KMS-11 (cell line): Measurements from ENCODE around the gene CDH13.

Source experiments
- H2AFZ ChIP-seq: fragments of 200-600 bp; sonication (generic); 2 replicates; pipeline ENCODE4 v1.6.1; 2016; ENCODE audit warnings: antibody characterized with exemption, mixed run types, low read depth
- H3K27ac ChIP-seq: fragments of 200-600 bp; sonication (generic); 2 replicates; pipeline ENCODE4 v1.6.1; 2016; ENCODE audit warnings: mild to moderate bottlenecking, mixed run types
- H3K27me3 ChIP-seq: fragments of 200-600 bp; sonication (generic); 2 replicates; pipeline ENCODE4 v1.6.1; 2017; ENCODE audit warnings: mild to moderate bottlenecking, low read depth, mixed run types, moderate library complexity; ENCODE audit not compliant: insufficient read depth
- H3K36me3 ChIP-seq: fragments of 200-600 bp; sonication (generic); 2 replicates; pipeline ENCODE4 v1.6.1; 2017; ENCODE audit warnings: mild to moderate bottlenecking, mixed run types; ENCODE audit not compliant: insufficient read depth
- H3K4me1 ChIP-seq: fragments of 200-600 bp; sonication (generic); 2 replicates; pipeline ENCODE4 v1.6.1; 2016; ENCODE audit warnings: mild to moderate bottlenecking, low read depth, mixed run types; ENCODE audit not compliant: poor library complexity, severe bottlenecking
- H3K4me2 ChIP-seq: fragments of 200-600 bp; sonication (generic); 2 replicates; pipeline ENCODE4 v1.7.0; 2016; ENCODE audit warnings: mild to moderate bottlenecking, mixed run types
- H3K4me3 ChIP-seq: fragments of 200-600 bp; sonication (generic); IDR thresholded peaks from 2 replicates; pipeline ENCODE4 v1.6.1; 2017; ENCODE audit warnings: low read depth, low read length, mixed read lengths; ENCODE audit not compliant: insufficient read depth
- H3K79me2 ChIP-seq: fragments of 200-600 bp; sonication (generic); 2 replicates; pipeline ENCODE4 v1.6.1; 2016; ENCODE audit warnings: low read depth, mixed run types; ENCODE audit not compliant: insufficient read depth
- H3K9ac ChIP-seq: fragments of 200-600 bp; sonication (generic); 2 replicates; pipeline ENCODE4 v1.6.1; 2016; ENCODE audit warnings: mild to moderate bottlenecking, mixed run types
- H4K20me1 ChIP-seq: fragments of 200-600 bp; sonication (generic); 2 replicates; pipeline ENCODE4 v1.6.1; 2016; ENCODE audit warnings: mild to moderate bottlenecking, mixed run types; ENCODE audit not compliant: insufficient read depth
- CTCF ChIP-seq: fragments of 200-600 bp; sonication (generic); conservative IDR thresholded peaks from 2 replicates; pipeline ENCODE4 v1.6.1; 2017; ENCODE audit warnings: low read depth, mild to moderate bottlenecking, antibody characterized with exemption, low read length, moderate library complexity, mixed read lengths

Gene CDH13

GRCh38 chr16:83776944-83777343 lies 1150.2 kb downstream of the CDH13 start:
- Histone ChIP-seq H3K27ac (no peak overlapping the region), H3K79me2 (no peaks in the 10 kb centered on the region), H3K4me2 (no peak overlapping the region), H2AFZ (no peak overlapping the region), H4K20me1 (no peaks in the 10 kb centered on the region), H3K4me3 (no peak overlapping the region), H3K9ac (no peak overlapping the region), H3K36me3 (no peaks in the 10 kb centered on the region), H3K27me3 (no peaks in the 10 kb centered on the region), H3K4me1 (no peaks in the 10 kb centered on the region)
- no peak for TF ChIP-seq CTCF

- H3K27me3 ChIP-seq: no peaks in the 10 kb centered on the region
- H4K20me1 ChIP-seq: no peaks in the 10 kb centered on the region
- no peak for TF ChIP-seq CTCF
- H3K4me3 ChIP-seq: no peak overlapping the region
- no peak overlapping the region for H3K9ac ChIP-seq
- H3K79me2 ChIP-seq: no peaks in the 10 kb centered on the region
- H3K27ac ChIP-seq: no peak overlapping the region
- no peaks in the 10 kb centered on the region for H3K4me1 ChIP-seq
- no peak overlapping the region for H3K4me2 ChIP-seq
- no peaks in the 10 kb centered on the region for H3K36me3 ChIP-seq
- H2AFZ ChIP-seq: no peak overlapping the region
Observed at GRCh38 chr16:83779886-83780285, 1153.1 kb downstream of the CDH13 start.

- no peak overlapping the region for H3K4me2 ChIP-seq
- no peaks in the 10 kb centered on the region for H3K36me3 ChIP-seq
- no peak overlapping the region for H3K4me3 ChIP-seq
- no peak overlapping the region for H3K9ac ChIP-seq
- no peaks in the 10 kb centered on the region for H3K27me3 ChIP-seq
- no peaks in the 10 kb centered on the region for H3K79me2 ChIP-seq
- H3K27ac ChIP-seq: no peak overlapping the region
- H4K20me1 ChIP-seq: no peaks in the 10 kb centered on the region
- no peak overlapping the region for H2AFZ ChIP-seq
- no peaks in the 10 kb centered on the region for H3K4me1 ChIP-seq
- no peak for TF ChIP-seq CTCF
Observed at GRCh38 chr16:83785455-83785854, 1158.7 kb downstream of the CDH13 start.

GRCh38 chr16:83789642-83790401 lies 1163.1 kb downstream of the CDH13 start:
- Histone ChIP-seq H3K27me3 (no peaks in the 10 kb centered on the region), H3K79me2 (no peaks in the 10 kb centered on the region), H3K4me1 (no peaks in the 10 kb centered on the region), H4K20me1 (no peaks in the 10 kb centered on the region), H3K4me3 (no peak overlapping the region), H3K36me3 (no peaks in the 10 kb centered on the region), H3K9ac (no peak overlapping the region), H2AFZ (no peak overlapping the region), H3K4me2 (no peak overlapping the region), H3K27ac (no peak overlapping the region)
- no peak for TF ChIP-seq CTCF
